Fibroblast of the aortic adventitia (primary cell): ENCODE data around the gene PRMT7. TPM values are rescaled to one million over a fixed set of nuclear protein-coding genes. Genes with fewer than 3 reads are reported as not detected.

ENCODE experiments used
- DNase-seq: peaks from one replicate; pipeline ENCODE4 v3.0.0-alpha.2; 2010; ENCODE audit warnings: low read depth
- H3K4me3 ChIP-seq: 2 replicates; pipeline ENCODE4 v1.5.1; 2011; ENCODE audit warnings: low read depth, mild to moderate bottlenecking, control low read depth, low read length, moderate library complexity
- CTCF ChIP-seq: IDR thresholded peaks from 2 replicates; pipeline ENCODE4 v1.5.1; 2011; ENCODE audit warnings: mild to moderate bottlenecking, low read length, control low read depth, inconsistent platforms; ENCODE audit not compliant: insufficient read depth
- total RNA-seq: library from RNA; depleted of rRNA; stranded (reverse); fragments of >200 nt; gene quantifications from 2 replicates; pipeline ENCODE4 v1.2.3, GENCODE V29; 2012; ENCODE audit warnings: low replicate concordance

PRMT7 gene
- total RNA-seq, 1 donor = 42.1 TPM

- no peak for TF ChIP-seq CTCF
- no peak overlapping the region for H3K4me3 ChIP-seq
- DNase-seq = no peak
These were observed 82.5 kb downstream of the PRMT7 start for GRCh38 chr16:68393333-68393732.

- no peak for TF ChIP-seq CTCF
- no peak overlapping the region for H3K4me3 ChIP-seq
- DNase-seq = no peak
These were observed 84.5 kb downstream of the PRMT7 start for GRCh38 chr16:68395167-68395786.

GRCh38 chr16:68395815-68396214 lies 85.0 kb downstream of the PRMT7 start:
- no peak overlapping the region for H3K4me3 ChIP-seq
- DNase-seq = no peak
- TF ChIP-seq CTCF = no peak

GRCh38 chr16:68396481-68396880 lies 85.7 kb downstream of the PRMT7 start:
- peak; percentile 45 for DNase-seq
- H3K4me3 ChIP-seq = no peak overlapping the region
- TF ChIP-seq CTCF = peak; percentile 64

- TF ChIP-seq CTCF = no peak
- H3K4me3 ChIP-seq = no peak overlapping the region
- no peak for DNase-seq
These were observed 86.9 kb downstream of the PRMT7 start for GRCh38 chr16:68397710-68398201.

- peak; percentile 10 for DNase-seq
These were observed 88.6 kb downstream of the PRMT7 start for GRCh38 chr16:68399456-68399855.

More at GRCh38 chr16:68399456-68399855, 88.6 kb downstream of the PRMT7 start:
- no peak overlapping the region for H3K4me3 ChIP-seq
- no peak for TF ChIP-seq CTCF
